Spleen (tissue), 11 donors: Measurements from ENCODE around the gene AADAT. TPM values are rescaled to one million over a fixed set of nuclear protein-coding genes. Genes with fewer than 3 reads are reported as not detected.

Experiments used
- DNase-seq: peaks from one replicate; pipeline ENCODE4 v3.0.0-alpha.2; 2020
- H3K27ac ChIP-seq, 8 donors: fragments of 200-600 bp; sonication (generic) in 7 of 8; 1 replicate in 4 of 8; 2 replicates in 4 of 8; pipeline versions ENCODE4 v1.5.0 to v1.8.0; 2016 to 2021; ENCODE audit warnings: inconsistent platforms in 4 of 8, mild to moderate bottlenecking in 4 of 8, moderate library complexity in 1 of 8
- H3K27me3 ChIP-seq, 7 donors: fragments of 200-600 bp; sonication (generic) in 6 of 7; replicated peaks in 1 of 7; 1 replicate in 4 of 7; 2 replicates in 3 of 7; pipeline versions ENCODE4 v1.5.0 to v1.8.0; 2016 to 2021; ENCODE audit warnings: inconsistent platforms in 3 of 7, mild to moderate bottlenecking in 1 of 7
- H3K36me3 ChIP-seq, 6 donors: fragments of 200-600 bp; sonication (generic) in 5 of 6; 1 replicate in 4 of 6; 2 replicates in 2 of 6; pipeline versions ENCODE4 v1.5.0 to v1.8.0; 2016 to 2021; ENCODE audit warnings: inconsistent platforms in 2 of 6
- H3K4me1 ChIP-seq, 6 donors: fragments of 200-600 bp; sonication (generic) in 5 of 6; 1 replicate in 3 of 6; 2 replicates in 3 of 6; pipeline versions ENCODE4 v1.5.0 to v1.8.0; 2016 to 2021; ENCODE audit warnings: inconsistent platforms in 3 of 6
- H3K4me3 ChIP-seq, 8 donors: fragments of 200-600 bp; sonication (generic) in 7 of 8; 1 replicate in 4 of 8; 2 replicates in 4 of 8; pipeline versions ENCODE4 v1.5.0 to v1.8.0; 2016 to 2021; ENCODE audit warnings: inconsistent platforms in 4 of 8, mild to moderate bottlenecking in 4 of 8, moderate library complexity in 2 of 8
- H3K9me3 ChIP-seq, 8 donors: fragments of 200-600 bp; sonication (generic) in 7 of 8; 1 replicate in 4 of 8; 2 replicates in 4 of 8; pipeline versions ENCODE4 v1.5.0 to v1.8.0; 2016 to 2021; ENCODE audit warnings: inconsistent platforms in 4 of 8
- CTCF ChIP-seq, 11 experiments: fragments of 200-600 bp in 7 of 11; fragments of 450-650 bp in 4 of 11; sonication (generic) in 4 of 11; IDR thresholded peaks in 8 of 11; conservative IDR thresholded peaks in 3 of 11; 1 replicate in 7 of 11; 2 replicates in 4 of 11; pipeline versions ENCODE4 v1.4.0 to v1.8.0; 2016 to 2021; ENCODE audit warnings: antibody characterized with exemption in 11 of 11, inconsistent platforms in 4 of 11, mild to moderate bottlenecking in 1 of 11
- POLR2A ChIP-seq, 3 donors: fragments of 450-650 bp; IDR thresholded peaks; one replicate each; pipeline ENCODE4 v1.5.1; 2017; ENCODE audit warnings: antibody characterized with exemption in 3 of 3, mild to moderate bottlenecking in 1 of 3
- POLR2AphosphoS5 ChIP-seq, 3 donors: sonication (generic); formaldehyde crosslinking; IDR thresholded peaks; one replicate each; pipeline ENCODE4 v1.5.1; 2017; ENCODE audit warnings: antibody characterized with exemption in 3 of 3
- WGBS, 5 donors: extraction: QIAGEN DNeasy Blood & Tissue Kit in 3 of 5; methylation state at CpG; one replicate each; pipeline versions ENCODE4 v1.1.5 to v1.1.7; 2013 to 2018; 5-methylcytosine and 5-hydroxymethylcytosine counted together
- intact Hi-C: fragments of 100-400 bp; cut with DNase I; formaldehyde crosslinking; loops from one replicate; pipeline ENCODE4 v1.15.0; 2023; ENCODE audit warnings: low total_unique reads
- polyA plus RNA-seq, 3 donors: library from polyadenylated mRNA; stranded (reverse); fragments of 200-250 nt; gene quantifications; one replicate each; pipeline ENCODE4 v1.2.1, GENCODE V29; 2013
- total RNA-seq, 7 donors: library from RNA; depleted of rRNA in 3 of 7; stranded (reverse); fragments of >200 nt in 3 of 7; fragmentation: NEBNext Ultra II Directional in 4 of 7; extraction: Animal tissue kit (Norgen Biotek cat#: 25700) in 4 of 7; gene quantifications; one replicate each; pipeline versions ENCODE4 v1.1.0 to v1.2.1, GENCODE V29; 2016 to 2021
- donor health status: healthy with polysubstance abuse.
- donor health status: DM: no; HTN: no; CAD: no; lungs with moderate emphysema.
- donor health status: DM: no; HTN: no; CAD: no.
- donor health status: Bipolar disorder and iron deficiency.
- donor health status: healthy.
- donor health status: DM: no; HTN: no; CAD: no.
- donor health status: DM: yes; HTN: yes; CAD: no.

AADAT gene
- total and polyA plus RNA-seq, 10 donors = 0.89 to 5.0 (median 1.4) TPM

GRCh38 chr4:170030121-170030520 is 59.6 kb downstream of the AADAT start:
- WGBS, 5 donors = 40 to 69% (median 46%) methylated on average over 1 of the region's 1 CpG
- intact Hi-C loops = no loop called here

GRCh38 chr4:170027181-170027829 is 62.5 kb downstream of the AADAT start:
- Histone ChIP-seq H3K4me1 (peaks cover 0 to 18% (median 12%) of the 10 kb centered on the region in 6 donors), H3K27me3 (peaks cover 0 to 30% (median 7%) of the 10 kb centered on the region in 7 donors), H3K9me3 (peaks cover 0 to 4% (median 0%) of the 10 kb centered on the region in 8 donors), H3K36me3 (no peaks in the 10 kb centered on the region), H3K27ac (peak overlapping the region; percentile 59 to 91 (median 88)), H3K4me3 (peak overlapping the region; percentile 69 to 94 (median 81))
- intact Hi-C loops = no loop called here
- TF ChIP-seq POLR2AphosphoS5 (IDR thresholded peaks at IDR 0.05) (peak; percentile 49 to 80 (median 78)), POLR2A (IDR thresholded peaks at IDR 0.05) (no peak), CTCF (IDR thresholded peaks at IDR 0.05 in 8 of 11, conservative IDR thresholded peaks at IDR 0.05 in 3 of 11) (no peak)
- peak; percentile 95 for DNase-seq
- WGBS, 5 donors = 3 to 8% (median 4%) methylated on average over 26 to 37 of the region's 37 CpGs

More at GRCh38 chr4:170030121-170030520, 59.6 kb downstream of the AADAT start:
- DNase-seq = no peak
- H3K27ac ChIP-seq = no peak overlapping the region
- peaks cover 0 to 17% (median 12%) of the 10 kb centered on the region in 6 donors for H3K4me1 ChIP-seq
- H3K4me3 ChIP-seq = no peak overlapping the region
- peaks cover 0 to 4% (median 0%) of the 10 kb centered on the region in 8 donors for H3K9me3 ChIP-seq
- H3K36me3 ChIP-seq = no peaks in the 10 kb centered on the region
- TF ChIP-seq POLR2A (IDR thresholded peaks at IDR 0.05) = no peak
- TF ChIP-seq POLR2AphosphoS5 (IDR thresholded peaks at IDR 0.05) = no peak
- no peak for TF ChIP-seq CTCF (IDR thresholded peaks at IDR 0.05 in 8 of 11, conservative IDR thresholded peaks at IDR 0.05 in 3 of 11)
- H3K27me3 ChIP-seq = peaks cover 0 to 26% (median 7%) of the 10 kb centered on the region in 7 donors

GRCh38 chr4:170026253-170027021 is 63.3 kb downstream of the AADAT start, which contains the start of gene MFAP3L:
MFAP3L (minus strand) TSS chr4:170026395; CDS start chr4:170005877, 20,518 bp downstream.
- WGBS, 5 donors = 0 to 1% (median 0%) methylated on average over 16 to 86 of the region's 86 CpGs
- TF ChIP-seq CTCF (IDR thresholded peaks at IDR 0.05 in 8 of 11, conservative IDR thresholded peaks at IDR 0.05 in 3 of 11) = no peak
- peak; percentile 63 to 81 (median 79) for TF ChIP-seq POLR2AphosphoS5 (IDR thresholded peaks at IDR 0.05)
- TF ChIP-seq POLR2A (IDR thresholded peaks at IDR 0.05) = peak in 2 of 3 donors; percentile 41 to 43
- no peaks in the 10 kb centered on the region for H3K36me3 ChIP-seq
- intact Hi-C loops = no loop called here
- peak within 1 kb of the TSS; percentile 69 to 94 (median 81) for H3K4me3 ChIP-seq
- H3K9me3 ChIP-seq = peaks cover 0 to 4% (median 0%) of the 10 kb centered on the region in 8 donors
- H3K27me3 ChIP-seq = peaks cover 0 to 30% (median 7%) of the 10 kb centered on the region in 7 donors
- DNase-seq = peak; percentile 97
- H3K4me1 ChIP-seq = peaks cover 0 to 18% (median 12%) of the 10 kb centered on the region in 6 donors
- peak within 1 kb of the TSS; percentile 59 to 91 (median 88) for H3K27ac ChIP-seq
